Neural cell (in vitro differentiated cells): ENCODE measurements around the gene SRCAP. TPM values are rescaled to one million over a fixed set of nuclear protein-coding genes. Genes with fewer than 3 reads are reported as not detected.

Experiments
- H2AFZ ChIP-seq: fragments of 200-600, 300-800 bp; sonication (generic), shearing (Covaris generic); 2 replicates; pipeline ENCODE4 v1.6.0; 2014; ENCODE audit warnings: low read depth, mild to moderate bottlenecking, antibody characterized with exemption, low read length, moderate library complexity
- H3F3A ChIP-seq: fragments of 200-600 bp; shearing (Covaris generic); 2 replicates; pipeline ENCODE4 v1.6.1; 2016; ENCODE audit warnings: mild to moderate bottlenecking, moderate library complexity, mixed read lengths, antibody characterized with exemption, low read length; ENCODE audit not compliant: insufficient read depth, poor library complexity, severe bottlenecking
- H3K27ac ChIP-seq: fragments of 200-600, 300-800 bp; sonication (generic), shearing (Covaris generic); 2 replicates; pipeline ENCODE4 v1.5.1; 2014; ENCODE audit warnings: mild to moderate bottlenecking, low read length, moderate library complexity
- H3K27me3 ChIP-seq: fragments of 300-800, 200-600 bp; sonication (generic), shearing (Covaris generic); 2 replicates; pipeline ENCODE4 v1.6.0; 2014; ENCODE audit warnings: mild to moderate bottlenecking, low read depth, low read length, moderate library complexity; ENCODE audit not compliant: insufficient read depth
- H3K36me3 ChIP-seq: fragments of 300-800, 200-600 bp; sonication (generic), shearing (Covaris generic); 2 replicates; pipeline ENCODE4 v1.5.1; 2014; ENCODE audit warnings: mild to moderate bottlenecking, antibody characterized with exemption, low read length, moderate library complexity; ENCODE audit not compliant: insufficient read depth
- H3K4me2 ChIP-seq: fragments of 300-800, 200-600 bp; sonication (generic), shearing (Covaris generic); 2 replicates; pipeline ENCODE4 v1.6.0; 2014; ENCODE audit warnings: mild to moderate bottlenecking, low read length
- H3K4me3 ChIP-seq: fragments of 300-800, 200-600 bp; sonication (generic), shearing (Covaris generic); 2 replicates; pipeline ENCODE4 v1.5.1; 2014; ENCODE audit warnings: mild to moderate bottlenecking, low read length, moderate library complexity
- H3K79me2 ChIP-seq: fragments of 200-600 bp; shearing (Covaris generic); replicated peaks from 2 replicates; pipeline ENCODE4 v1.6.0; 2014; ENCODE audit warnings: mild to moderate bottlenecking, low read length, moderate library complexity; ENCODE audit not compliant: insufficient read depth
- H3K9ac ChIP-seq: fragments of 300-800, 200-600 bp; sonication (generic), shearing (Covaris generic); 2 replicates; pipeline ENCODE4 v1.6.1; 2016; ENCODE audit warnings: mild to moderate bottlenecking, low read length, mixed read lengths
- H3K9me2 ChIP-seq: fragments of 200-600 bp; shearing (Covaris generic); 2 replicates; pipeline ENCODE4 v1.6.1; 2016; ENCODE audit warnings: mild to moderate bottlenecking, low read length, mixed read lengths; ENCODE audit not compliant: insufficient read depth
- H3K9me3 ChIP-seq: fragments of 200-600, 300-800 bp; sonication (generic), shearing (Covaris generic); 2 replicates; pipeline ENCODE4 v1.6.1; 2016; ENCODE audit warnings: mild to moderate bottlenecking, mixed run types, low read length, moderate library complexity, mixed read lengths
- H4K20me1 ChIP-seq: fragments of 200-600 bp; shearing (Covaris generic); 2 replicates; pipeline ENCODE4 v1.6.1; 2016; ENCODE audit warnings: mild to moderate bottlenecking, mixed run types; ENCODE audit not compliant: insufficient read depth
- CTCF ChIP-seq: fragments of 450-650 bp; IDR thresholded peaks from 2 replicates; pipeline ENCODE4 v1.5.1; 2014; ENCODE audit warnings: antibody characterized with exemption, mild to moderate bottlenecking, moderate library complexity; ENCODE audit not compliant: poor library complexity, severe bottlenecking
- EP300 ChIP-seq: fragments of 450-650 bp; conservative IDR thresholded peaks from 2 replicates; pipeline ENCODE4 v1.6.1; 2014; ENCODE audit warnings: antibody characterized with exemption, mild to moderate bottlenecking, moderate library complexity; ENCODE audit not compliant: poor library complexity, severe bottlenecking
- EZH2 ChIP-seq: fragments of 200-600, 300-800 bp; shearing (Covaris generic), sonication (generic); IDR thresholded peaks from 2 replicates; pipeline ENCODE4 v1.6.1; 2014; ENCODE audit warnings: antibody characterized with exemption, low read length, borderline replicate concordance, mild to moderate bottlenecking; ENCODE audit not compliant: insufficient read depth, poor library complexity, severe bottlenecking
- MXI1 ChIP-seq: fragments of 450-650 bp; conservative IDR thresholded peaks from 2 replicates; pipeline ENCODE4 v1.6.1; 2014; ENCODE audit warnings: antibody characterized with exemption, mild to moderate bottlenecking; ENCODE audit not compliant: poor library complexity, severe bottlenecking
- POLR2AphosphoS5 ChIP-seq: IDR thresholded peaks from 2 replicates; pipeline ENCODE4 v1.6.1; 2012
- RAD21 ChIP-seq: fragments of 450-650 bp; conservative IDR thresholded peaks from 2 replicates; pipeline ENCODE4 v1.6.1; 2014; ENCODE audit warnings: antibody characterized with exemption, mild to moderate bottlenecking, moderate library complexity
- REST ChIP-seq: IDR thresholded peaks from 2 replicates; pipeline ENCODE4 v1.6.1; 2012; ENCODE audit warnings: borderline replicate concordance
- SMC3 ChIP-seq: fragments of 450-650 bp; conservative IDR thresholded peaks from 2 replicates; pipeline ENCODE4 v1.6.1; 2014; ENCODE audit warnings: antibody characterized with exemption, mild to moderate bottlenecking, moderate library complexity; ENCODE audit not compliant: poor library complexity
- TAF1 ChIP-seq: IDR thresholded peaks from 2 replicates; pipeline ENCODE4 v1.6.1; 2012; ENCODE audit warnings: low read depth
- polyA plus RNA-seq: library from polyadenylated mRNA; depleted of rRNA; stranded (reverse); fragments of >200 nt; gene quantifications from 2 replicates; pipeline ENCODE4 v1.2.3, GENCODE V29; 2014

SRCAP gene
- polyA plus RNA-seq, 1 donor from 2014 or later: 0.76 TPM

GRCh38 chr16:30691907-30692306 lies 7.1 kb upstream of the SRCAP start:
- no peak overlapping the region for H3K9ac ChIP-seq
- no peak overlapping the region for H3K4me2 ChIP-seq
- H3K27ac ChIP-seq: no peak overlapping the region
- H3F3A ChIP-seq: no peaks in the 10 kb centered on the region
- no peaks in the 10 kb centered on the region for H3K9me3 ChIP-seq
- H3K36me3 ChIP-seq: no peaks in the 10 kb centered on the region
- H3K4me3 ChIP-seq: no peak overlapping the region
- no peaks in the 10 kb centered on the region for H4K20me1 ChIP-seq
- H3K79me2 ChIP-seq: no peaks in the 10 kb centered on the region
- H3K9me2 ChIP-seq: no peaks in the 10 kb centered on the region
- H3K27me3 ChIP-seq: no peaks in the 10 kb centered on the region
- TF ChIP-seq RAD21 (no peak), TAF1 (no peak), SMC3 (no peak), EZH2 (no peak), MXI1 (no peak), CTCF (no peak), REST (no peak), EP300 (no peak), POLR2AphosphoS5 (no peak)
- no peak overlapping the region for H2AFZ ChIP-seq

GRCh38 chr16:30692396-30693064 lies 6.4 kb upstream of the SRCAP start:
- Histone ChIP-seq H3K9me3 (no peaks in the 10 kb centered on the region), H3K36me3 (no peaks in the 10 kb centered on the region), H3K4me3 (no peak overlapping the region), H3K27ac (no peak overlapping the region), H3K4me2 (no peak overlapping the region), H3K27me3 (no peaks in the 10 kb centered on the region), H3K9ac (no peak overlapping the region), H4K20me1 (no peaks in the 10 kb centered on the region), H3K79me2 (no peaks in the 10 kb centered on the region), H3F3A (no peaks in the 10 kb centered on the region), H2AFZ (no peak overlapping the region), H3K9me2 (no peaks in the 10 kb centered on the region)
- TF ChIP-seq RAD21 (no peak), MXI1 (no peak)
